Vagina (tissue), 2 donors: Measurements from ENCODE around the gene SMARCAL1.

Experiments used
- POLR2A ChIP-seq, 2 donors: fragments of 450-650 bp; IDR thresholded peaks; one replicate each; pipeline ENCODE4 v1.6.1; 2017; ENCODE audit warnings: antibody characterized with exemption in 2 of 2, mild to moderate bottlenecking in 2 of 2, moderate library complexity in 2 of 2
- POLR2AphosphoS5 ChIP-seq, 2 donors: sonication (generic); formaldehyde crosslinking; IDR thresholded peaks; one replicate each; pipeline ENCODE4 v1.9.0; 2017; ENCODE audit warnings: antibody characterized with exemption in 2 of 2, mild to moderate bottlenecking in 2 of 2, low read depth in 1 of 2; ENCODE audit not compliant: insufficient read depth in 1 of 2
- TF ChIP-seq, protein P1 (sequence below), 3 experiments: fragments of 450-650 bp in 2 of 3; fragments of 200-600 bp in 1 of 3; sonication (generic) in 1 of 3; IDR thresholded peaks; one replicate each; pipeline ENCODE4 v1.5.1; 2017 to 2019; ENCODE audit warnings: antibody characterized with exemption in 3 of 3, mild to moderate bottlenecking in 2 of 3, moderate library complexity in 2 of 3

DNA sequence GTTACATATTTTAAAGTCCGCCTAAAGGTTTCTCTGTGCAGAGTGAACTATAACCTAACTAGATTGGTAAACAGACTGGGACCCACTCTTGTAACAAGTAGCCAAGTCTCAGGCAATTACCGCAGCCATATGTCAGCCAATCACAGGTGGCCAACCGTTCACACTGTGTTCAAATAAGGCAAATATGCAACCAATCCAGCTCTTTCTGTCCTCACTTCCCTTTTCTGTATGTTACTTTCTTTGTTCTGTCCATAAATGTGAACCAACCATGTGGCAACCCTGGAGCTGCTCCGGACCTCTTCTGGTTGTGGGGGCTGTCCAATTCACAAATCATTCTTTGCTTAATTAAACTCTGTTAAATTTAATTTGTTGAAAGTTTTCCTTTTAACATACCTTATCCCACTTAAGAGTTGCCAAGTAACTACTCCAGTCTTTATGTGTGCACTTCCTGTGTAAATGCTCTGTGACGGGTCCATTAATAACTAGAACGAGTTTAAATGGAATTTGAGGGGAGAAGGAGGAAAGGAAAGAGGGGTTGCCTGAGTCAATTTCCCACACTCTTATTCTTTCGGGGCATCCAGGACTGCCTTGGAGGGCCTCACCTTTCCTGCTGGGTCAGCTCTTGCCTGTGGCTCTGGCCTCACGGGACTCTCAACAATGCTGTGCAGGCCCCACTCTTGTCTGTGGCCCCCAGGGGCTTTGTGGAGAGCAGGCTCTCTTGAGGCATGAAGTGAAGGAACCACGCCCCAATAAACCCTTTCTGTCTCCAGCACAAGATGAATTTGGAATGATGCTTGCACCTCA, 79.7 kb downstream of the SMARCAL1 start:
- TF ChIP-seq, protein P1, sequence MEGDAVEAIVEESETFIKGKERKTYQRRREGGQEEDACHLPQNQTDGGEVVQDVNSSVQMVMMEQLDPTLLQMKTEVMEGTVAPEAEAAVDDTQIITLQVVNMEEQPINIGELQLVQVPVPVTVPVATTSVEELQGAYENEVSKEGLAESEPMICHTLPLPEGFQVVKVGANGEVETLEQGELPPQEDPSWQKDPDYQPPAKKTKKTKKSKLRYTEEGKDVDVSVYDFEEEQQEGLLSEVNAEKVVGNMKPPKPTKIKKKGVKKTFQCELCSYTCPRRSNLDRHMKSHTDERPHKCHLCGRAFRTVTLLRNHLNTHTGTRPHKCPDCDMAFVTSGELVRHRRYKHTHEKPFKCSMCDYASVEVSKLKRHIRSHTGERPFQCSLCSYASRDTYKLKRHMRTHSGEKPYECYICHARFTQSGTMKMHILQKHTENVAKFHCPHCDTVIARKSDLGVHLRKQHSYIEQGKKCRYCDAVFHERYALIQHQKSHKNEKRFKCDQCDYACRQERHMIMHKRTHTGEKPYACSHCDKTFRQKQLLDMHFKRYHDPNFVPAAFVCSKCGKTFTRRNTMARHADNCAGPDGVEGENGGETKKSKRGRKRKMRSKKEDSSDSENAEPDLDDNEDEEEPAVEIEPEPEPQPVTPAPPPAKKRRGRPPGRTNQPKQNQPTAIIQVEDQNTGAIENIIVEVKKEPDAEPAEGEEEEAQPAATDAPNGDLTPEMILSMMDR (IDR thresholded peaks at IDR 0.05) = no peak
- TF ChIP-seq POLR2AphosphoS5 (IDR thresholded peaks at IDR 0.05; ENCODE audit: insufficient read depth in 1 of 2, low read depth in 1 of 2) (no peak), POLR2A (IDR thresholded peaks at IDR 0.05) (no peak)
